ENCODE data around the gene DENND11.

DNA sequence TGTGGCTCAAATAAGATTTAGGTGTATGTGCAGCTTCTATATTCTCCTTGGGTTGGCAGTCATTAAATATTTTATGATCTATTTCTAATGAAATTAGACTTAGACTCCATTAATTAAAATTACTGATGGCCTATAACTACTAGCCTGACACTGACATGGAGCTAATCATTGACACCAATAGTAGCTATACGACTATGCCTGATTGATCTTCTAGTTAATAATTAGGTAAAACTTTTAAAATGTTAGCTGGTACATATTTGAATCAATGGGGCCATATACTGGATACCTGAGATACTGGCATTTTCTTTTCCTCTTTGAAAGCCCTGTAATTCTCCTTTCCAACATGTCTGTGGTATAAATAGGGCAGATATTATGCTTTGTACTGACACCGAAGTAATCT lies 20.6 kb upstream of the DENND11 start:
- TF ChIP-seq ZNF274 (IDR thresholded peaks at IDR 0.05; ENCODE audit: low read depth, low read length) (no peak), SUZ12 (IDR thresholded peaks at IDR 0.05; ENCODE audit: extremely low read depth, insufficient read depth, insufficient read length) (no peak)
